Endothelial cell (in vitro differentiated cells): ENCODE data around the gene MAP4K3. TPM values are rescaled to one million over a fixed set of nuclear protein-coding genes. Genes with fewer than 3 reads are reported as not detected.
A peak's percentile ranks its signal among the peaks of the same experiment; 100 is the strongest.

Source experiments
- DNase-seq: peaks from one replicate; pipeline ENCODE4 v3.0.0; 2021; ENCODE audit warnings: low spot score
- H3K27ac Mint-ChIP-seq: one replicate; pipeline ENCODE4 v1.8.0; 2021; ENCODE audit warnings: mixed read lengths, inconsistent platforms; ENCODE audit not compliant: unreplicated experiment
- H3K27me3 Mint-ChIP-seq: one replicate; pipeline ENCODE4 v1.8.0; 2021; ENCODE audit warnings: mild to moderate bottlenecking, moderate library complexity, mixed read lengths, inconsistent platforms; ENCODE audit not compliant: unreplicated experiment
- H3K36me3 Mint-ChIP-seq: one replicate; pipeline ENCODE4 v1.8.0; 2021; ENCODE audit warnings: mild to moderate bottlenecking, low read depth, mixed read lengths, inconsistent platforms; ENCODE audit not compliant: unreplicated experiment
- H3K4me1 Mint-ChIP-seq: one replicate; pipeline ENCODE4 v1.8.0; 2021; ENCODE audit warnings: mild to moderate bottlenecking, mixed read lengths, inconsistent platforms; ENCODE audit not compliant: unreplicated experiment
- H3K4me3 Mint-ChIP-seq: one replicate; pipeline ENCODE4 v1.8.0; 2021; ENCODE audit warnings: mild to moderate bottlenecking, mixed read lengths, inconsistent platforms; ENCODE audit not compliant: unreplicated experiment
- H3K9me3 Mint-ChIP-seq: one replicate; pipeline ENCODE4 v1.8.0; 2021; ENCODE audit warnings: mixed read lengths, inconsistent platforms; ENCODE audit not compliant: unreplicated experiment
- CTCF ChIP-seq: fragments of 200-600 bp; sonication (generic); IDR thresholded peaks from one replicate; pipeline ENCODE4 v1.5.0; 2021; ENCODE audit warnings: antibody characterized with exemption; ENCODE audit not compliant: unreplicated experiment
- total RNA-seq: library from RNA; stranded (reverse); fragmentation: NEBNext Ultra II Directional; extraction: Animal tissue kit (Norgen Biotek cat#: 25700); gene quantifications from one replicate; pipeline ENCODE4 v1.2.1, GENCODE V29; 2021; ENCODE audit not compliant: unreplicated experiment

MAP4K3 gene
- total RNA-seq, 1 donor from 2014 or later: 51.1 TPM

DNA sequence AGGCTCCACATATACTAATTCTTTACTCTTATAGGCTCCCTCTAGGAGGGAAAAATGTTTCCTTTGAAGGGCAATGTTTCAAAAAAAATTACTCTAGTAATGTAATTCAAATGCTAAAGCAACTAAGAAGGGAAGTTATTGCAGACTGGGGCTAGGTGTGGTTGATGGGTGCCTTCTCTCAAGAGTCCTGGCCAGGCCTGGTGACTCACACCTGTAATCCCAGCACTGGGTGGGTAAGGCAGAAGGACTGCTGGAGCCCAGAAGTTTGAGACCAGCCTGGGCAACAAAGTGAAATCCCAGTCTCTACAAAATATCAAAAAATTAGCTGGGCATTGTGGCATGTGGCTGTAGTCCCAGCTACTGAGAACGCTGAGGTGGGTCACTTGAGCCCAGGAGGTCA is 162.1 kb downstream of the MAP4K3 start:
- no peaks in the 10 kb centered on the region for H3K9me3 Mint-ChIP-seq
- TF ChIP-seq CTCF: no peak
- H3K4me1 Mint-ChIP-seq: no peaks in the 10 kb centered on the region
- peaks cover 16% of the 10 kb centered on the region for H3K36me3 Mint-ChIP-seq
- peaks cover 1% of the 10 kb centered on the region for H3K27me3 Mint-ChIP-seq
- no peak overlapping the region for H3K4me3 Mint-ChIP-seq
- H3K27ac Mint-ChIP-seq: no peak overlapping the region
- DNase-seq: no peak

- Mint-ChIP-seq H3K9me3 (no peaks in the 10 kb centered on the region), H3K27ac (no peak overlapping the region), H3K36me3 (peaks cover 3% of the 10 kb centered on the region), H3K4me3 (no peak overlapping the region), H3K27me3 (no peaks in the 10 kb centered on the region), H3K4me1 (peaks cover 14% of the 10 kb centered on the region)
- TF ChIP-seq CTCF: no peak
- DNase-seq: no peak
Measured at GRCh38 chr2:39269941-39270340, 167.1 kb downstream of the MAP4K3 start.

- H3K27me3 Mint-ChIP-seq: no peaks in the 10 kb centered on the region
- peaks cover 17% of the 10 kb centered on the region for H3K4me1 Mint-ChIP-seq
- H3K36me3 Mint-ChIP-seq: no peaks in the 10 kb centered on the region
- H3K27ac Mint-ChIP-seq: no peak overlapping the region
- H3K9me3 Mint-ChIP-seq: no peaks in the 10 kb centered on the region
- H3K4me3 Mint-ChIP-seq: no peak overlapping the region
- no peak for TF ChIP-seq CTCF
- no peak for DNase-seq
Measured at GRCh38 chr2:39266916-39267434, 170.1 kb downstream of the MAP4K3 start.

DNA sequence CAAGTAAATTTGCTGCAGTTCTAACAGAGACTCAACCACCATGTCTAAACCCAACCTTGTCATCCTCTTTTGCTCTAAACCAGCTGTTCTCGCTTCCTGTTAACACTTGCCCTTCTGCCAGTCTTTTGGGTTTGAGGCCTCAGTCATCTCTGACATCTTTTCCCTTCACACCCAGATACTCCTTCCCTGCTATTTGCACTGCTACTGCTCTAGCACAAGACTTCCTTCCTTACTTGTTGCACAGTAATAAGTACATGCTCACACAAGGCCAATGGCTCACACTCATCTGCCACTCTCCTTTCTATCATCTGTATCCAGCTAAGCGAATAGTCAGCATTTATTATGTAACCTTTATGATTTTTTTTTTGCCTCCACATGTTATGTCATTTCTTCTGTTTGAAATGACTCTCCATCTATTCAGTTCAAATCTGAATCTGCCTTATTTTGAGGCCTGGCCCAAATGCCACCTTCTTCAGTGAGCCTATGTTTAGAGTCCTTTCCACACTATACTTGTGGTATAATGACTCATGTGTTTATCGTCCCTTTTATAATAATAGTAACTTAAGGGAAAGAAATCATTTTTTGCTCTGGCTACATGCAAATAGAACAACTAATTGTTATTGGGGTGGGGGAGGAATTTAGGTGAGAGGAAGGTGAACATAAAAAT is 170.8 kb downstream of the MAP4K3 start:
- no peak for DNase-seq
- no peaks in the 10 kb centered on the region for H3K36me3 Mint-ChIP-seq
- peak overlapping the region; percentile 19 for H3K27ac Mint-ChIP-seq
- no peak for TF ChIP-seq CTCF
- no peaks in the 10 kb centered on the region for H3K9me3 Mint-ChIP-seq
- H3K4me1 Mint-ChIP-seq: peaks cover 17% of the 10 kb centered on the region
- peaks cover 1% of the 10 kb centered on the region for H3K27me3 Mint-ChIP-seq
- H3K4me3 Mint-ChIP-seq: no peak overlapping the region

- no peak for TF ChIP-seq CTCF
- Mint-ChIP-seq H3K4me1 (peaks cover 17% of the 10 kb centered on the region), H3K27ac (no peak overlapping the region), H3K9me3 (no peaks in the 10 kb centered on the region), H3K27me3 (peaks cover 1% of the 10 kb centered on the region), H3K4me3 (no peak overlapping the region), H3K36me3 (no peaks in the 10 kb centered on the region)
- no peak for DNase-seq
Measured at GRCh38 chr2:39265315-39265714, 171.8 kb downstream of the MAP4K3 start.
